ENCODE measurements around the gene GRAMD1C.

DNA sequence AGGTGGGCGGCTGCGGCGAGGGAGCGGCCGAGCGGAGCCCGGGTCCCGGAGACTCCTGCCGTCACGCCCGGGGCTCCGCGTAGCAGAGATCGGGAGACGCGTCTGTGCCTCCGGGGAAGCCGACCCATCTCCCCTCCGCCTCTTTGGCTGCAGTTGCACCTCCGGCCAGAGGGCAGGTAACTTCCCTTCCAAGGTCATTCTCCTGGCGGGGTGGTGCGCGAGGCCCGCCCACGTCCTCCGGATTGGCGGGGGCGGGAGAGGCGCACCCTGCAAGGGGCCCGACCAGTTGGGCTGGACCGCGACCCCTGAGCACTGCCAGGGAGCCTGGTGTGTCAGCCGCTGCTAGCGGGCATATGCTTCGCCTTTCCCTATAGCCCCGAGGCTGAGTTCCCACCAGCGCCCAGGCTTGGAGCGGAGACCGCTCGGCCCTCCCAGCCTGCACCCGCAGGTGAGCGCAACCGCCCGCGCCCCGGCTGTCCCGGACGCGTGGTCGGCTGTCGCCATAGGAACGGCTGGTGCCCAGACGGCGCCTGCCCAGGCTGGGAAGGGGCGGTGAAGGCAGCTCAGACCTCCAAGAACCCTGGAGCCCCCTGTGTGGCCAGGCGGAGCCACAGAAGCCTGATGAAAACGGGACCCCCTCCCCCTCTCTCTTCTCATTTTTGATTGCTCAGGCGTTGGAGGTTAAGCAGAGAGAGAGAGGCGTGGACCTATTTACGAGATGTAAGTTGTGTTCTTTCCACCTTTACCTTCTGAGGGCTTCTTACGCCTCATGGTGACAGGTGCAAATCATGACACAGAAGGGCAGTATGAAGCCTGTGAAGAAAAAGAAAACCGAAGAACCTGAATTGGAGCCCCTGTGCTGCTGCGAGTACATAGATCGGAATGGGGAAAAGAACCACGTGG is 109.7 kb downstream of the GRAMD1C start:
- TF ChIP-seq CTCF (IDR thresholded peaks at IDR 0.05; ENCODE audit: borderline replicate concordance, extremely low read depth, low read length, poor library complexity, severe bottlenecking), result no peak
- no peak for TF ChIP-seq EZH2 (IDR thresholded peaks at IDR 0.05; ENCODE audit: borderline replicate concordance, low read depth, low read length, severe bottlenecking)
